Choroid plexus epithelial cell (primary cell): ENCODE results near the gene ARHGEF18.

ENCODE experiments used
- DNase-seq: peaks from one replicate; pipeline ENCODE4 v3.0.0-alpha.2; 2010; ENCODE audit warnings: low read depth
- H3K4me3 ChIP-seq: 2 replicates; pipeline ENCODE4 v1.5.1; 2011; ENCODE audit warnings: low read depth, mild to moderate bottlenecking, control low read depth, low read length, moderate library complexity
- CTCF ChIP-seq: conservative IDR thresholded peaks from 2 replicates; pipeline ENCODE4 v1.5.1; 2011; ENCODE audit warnings: low read depth, mild to moderate bottlenecking, control low read depth, inconsistent platforms, low read length, moderate library complexity

ARHGEF18 gene

GRCh38 chr19:7394731-7395359, 46.1 kb downstream of the ARHGEF18 start:
- DNase-seq = peak; percentile 90

GRCh38 chr19:7395360-7396066, 46.8 kb downstream of the ARHGEF18 start:
- no peak for TF ChIP-seq CTCF
- DNase-seq = peak; percentile 39
- H3K4me3 ChIP-seq = peak overlapping the region; percentile 88

More at GRCh38 chr19:7394731-7395359, 46.1 kb downstream of the ARHGEF18 start:
- TF ChIP-seq CTCF = no peak
- H3K4me3 ChIP-seq = peak overlapping the region; percentile 88

GRCh38 chr19:7397687-7398086, 49.0 kb downstream of the ARHGEF18 start:
- peak; percentile 97 for DNase-seq
- H3K4me3 ChIP-seq = no peak overlapping the region
- TF ChIP-seq CTCF = no peak
